Right lobe of liver (tissue), 6 donors: ENCODE measurements around the gene GRK1. TPM values are rescaled to one million over a fixed set of nuclear protein-coding genes. Genes with fewer than 3 reads are reported as not detected.
"Not testable (repeated sequence)": the region's sequence is repeated elsewhere in the genome, so short reads cannot be mapped to it uniquely, and the experiment has no call there.

Source experiments
- ATAC-seq, 4 donors: fragments of 200-7000 bp; cut with Tn5 transposase; one replicate each; pipeline ENCODE4 v1.9.1; 2020; ENCODE audit warnings: mild to moderate bottlenecking in 4 of 4, moderate library complexity in 4 of 4
- DNase-seq, 3 donors: peaks; one replicate each; pipeline ENCODE4 v3.0.0-alpha.2; 2020
- H3K27ac ChIP-seq, 3 donors: fragments of 200-600 bp; one replicate each; pipeline ENCODE4 v1.8.0; 2022
- H3K27me3 ChIP-seq, 2 donors: fragments of 200-600 bp; one replicate each; pipeline ENCODE4 v1.8.0; 2022
- H3K36me3 ChIP-seq, 4 donors: fragments of 200-600 bp; sonication (generic) in 1 of 4; one replicate each; pipeline versions ENCODE4 v1.5.1 to v1.8.0; 2017 to 2022; ENCODE audit warnings: control low read depth in 1 of 4
- H3K4me1 ChIP-seq, 4 donors: fragments of 200-600 bp; sonication (generic) in 1 of 4; one replicate each; pipeline versions ENCODE4 v1.5.1 to v1.8.0; 2017 to 2022; ENCODE audit warnings: control low read depth in 1 of 4
- H3K4me3 ChIP-seq, 3 donors: fragments of 200-600 bp; one replicate each; pipeline ENCODE4 v1.8.0; 2022
- H3K9me3 ChIP-seq, 4 donors: fragments of 200-600 bp; sonication (generic) in 1 of 4; one replicate each; pipeline versions ENCODE4 v1.5.1 to v1.8.0; 2017 to 2022; ENCODE audit warnings: control low read depth in 1 of 4
- CTCF ChIP-seq, 4 donors: fragments of 200-600 bp in 3 of 4; fragments of 450-650 bp in 1 of 4; IDR thresholded peaks; one replicate each; pipeline versions ENCODE4 v1.5.1 to v1.8.0; 2016 to 2022; ENCODE audit warnings: antibody characterized with exemption in 4 of 4, mild to moderate bottlenecking in 2 of 4
- POLR2A ChIP-seq: fragments of 450-650 bp; IDR thresholded peaks from one replicate; pipeline ENCODE4 v1.6.1; 2017; ENCODE audit warnings: antibody characterized with exemption, mild to moderate bottlenecking
- WGBS: methylation state at CpG from one replicate; pipeline ENCODE4 v1.1.6; 2018; ENCODE audit warnings: low coverage, low lambda C conversion rate; ENCODE audit not compliant: insufficient coverage; ENCODE audit errors: missing lambda C conversion rate; 5-methylcytosine and 5-hydroxymethylcytosine counted together
- intact Hi-C, 2 donors: fragments of 100-400 bp; cut with DNase I; formaldehyde crosslinking; loops; one replicate each; pipeline versions ENCODE4 v1.11.2 to v1.14.1; 2022
- total RNA-seq, 6 experiments: library from RNA; depleted of rRNA in 2 of 6; stranded (reverse); fragments of >200 nt in 2 of 6; fragmentation: NEBNext Ultra II Directional in 3 of 6; extraction: Animal tissue kit (Norgen Biotek cat#: 25700) in 3 of 6; gene quantifications; one replicate each; pipeline versions ENCODE4 v1.1.0 to v1.2.4, GENCODE V29; 2016 to 2023
- donor health status: DM: no; HTN: yes; CAD: no.
- donor health status: DM: no; HTN: no; CAD: no.
- donor health status: DM: no; HTN: no; CAD: no.
- donor health status: DM: no; HTN: yes; CAD: no.
- donor health status: DM: no; HTN: yes; CAD: no.

GRK1 gene
- total RNA-seq, 6 experiments from 2014 or later = not detected

- Histone ChIP-seq H3K27ac (no peak overlapping the region), H3K4me3 (no peak overlapping the region), H3K36me3 (no peaks in the 10 kb centered on the region), H3K9me3 (no peaks in the 10 kb centered on the region), H3K27me3 (no peaks in the 10 kb centered on the region), H3K4me1 (no peaks in the 10 kb centered on the region)
- intact Hi-C loops = no loop called here
- no peak for TF ChIP-seq CTCF (IDR thresholded peaks at IDR 0.05)
- TF ChIP-seq POLR2A = no peak
- ATAC-seq (no peak), DNase-seq (no peak)
- 48% methylated on average over 8 of the region's 13 CpGs for WGBS
Observed at GRCh38 chr13:113723410-113724015, 56.5 kb downstream of the GRK1 start.

GRCh38 chr13:113724016-113724758 lies 57.2 kb downstream of the GRK1 start:
- no peaks in the 10 kb centered on the region for H3K9me3 ChIP-seq
- DNase-seq (peak in 1 of 3 donors; percentile 50), ATAC-seq (peak in 1 of 4 donors; percentile 6)
- no peak overlapping the region for H3K4me3 ChIP-seq
- H3K4me1 ChIP-seq = no peaks in the 10 kb centered on the region
- no peak for TF ChIP-seq CTCF (IDR thresholded peaks at IDR 0.05)
- no peak for TF ChIP-seq POLR2A
- intact Hi-C loops = no loop called here
- H3K27ac ChIP-seq = no peak overlapping the region
- no CpG with 5 or more reads among the region's 30 CpGs for WGBS
- H3K27me3 ChIP-seq = no peaks in the 10 kb centered on the region
- no peaks in the 10 kb centered on the region for H3K36me3 ChIP-seq

- TF ChIP-seq CTCF (IDR thresholded peaks at IDR 0.05) (peak; percentile 74 to 89 (median 79)), POLR2A (no peak)
- intact Hi-C loops = no loop called here
- Histone ChIP-seq H3K9me3 (no peaks in the 10 kb centered on the region), H3K27me3 (no peaks in the 10 kb centered on the region), H3K27ac (no peak overlapping the region), H3K4me1 (no peaks in the 10 kb centered on the region), H3K36me3 (no peaks in the 10 kb centered on the region), H3K4me3 (peak overlapping the region in 2 of 3 donors; percentile 14 to 41)
- DNase-seq (peak; percentile 69 to 80 (median 71)), ATAC-seq (peak; percentile 94 to 98 (median 96))
- WGBS = 2% methylated on average over 17 of the region's 36 CpGs
Observed at GRCh38 chr13:113724780-113725315, 57.8 kb downstream of the GRK1 start.

- H3K4me1 ChIP-seq, H3K36me3 ChIP-seq, H3K9me3 ChIP-seq, ATAC-seq, intact Hi-C loops, H3K4me3 ChIP-seq, H3K27me3 ChIP-seq, H3K27ac ChIP-seq: not testable (repeated sequence)
- DNase-seq = peak in 1 of 3 donors; percentile 55
- no CpG with 5 or more reads among the region's 75 CpGs for WGBS
Observed at GRCh38 chr13:113725329-113726105, 58.5 kb downstream of the GRK1 start.

GRCh38 chr13:113726106-113726821 lies 59.2 kb downstream of the GRK1 start:
- intact Hi-C loops, H3K36me3 ChIP-seq, H3K4me3 ChIP-seq, H3K4me1 ChIP-seq, H3K27me3 ChIP-seq, H3K9me3 ChIP-seq, H3K27ac ChIP-seq: not testable (repeated sequence)
- WGBS = no CpG with 5 or more reads among the region's 54 CpGs
- ATAC-seq (peak in 1 of 4 donors; percentile 12), DNase-seq (peak in 1 of 3 donors; percentile 58)
